ENCODE measurements around the gene WASF2.
"Not testable (repeated sequence)": the region's sequence is repeated elsewhere in the genome, so short reads cannot be mapped to it uniquely, and the experiment has no call there.

GRCh38 chr1:27384797-27385196, 105.2 kb downstream of the WASF2 start:
- not testable (repeated sequence) for TF ChIP-seq CTCF (conservative IDR thresholded peaks at IDR 0.05); EZH2 (IDR thresholded peaks at IDR 0.05; ENCODE audit: low read depth)

Measured in PC-9 (cell line).